Chondrocyte (in vitro differentiated cells): ENCODE data around the gene HEPN1. TPM values are rescaled to one million over a fixed set of nuclear protein-coding genes. Genes with fewer than 3 reads are reported as not detected.

ENCODE experiments used
- DNase-seq: peaks from one replicate; pipeline ENCODE4 v3.0.0; 2021; ENCODE audit warnings: mixed read lengths, low spot score
- H3K27ac Mint-ChIP-seq: one replicate; pipeline ENCODE4 v1.8.0; 2021; ENCODE audit warnings: mild to moderate bottlenecking, moderate library complexity, mixed read lengths; ENCODE audit not compliant: unreplicated experiment
- H3K27me3 Mint-ChIP-seq: 2 replicates; pipeline ENCODE4 v1.8.0; 2021; ENCODE audit warnings: low read depth, mixed read lengths
- H3K36me3 Mint-ChIP-seq: 2 replicates; pipeline ENCODE4 v1.8.0; 2021; ENCODE audit warnings: low read depth, mixed read lengths
- H3K4me1 Mint-ChIP-seq: 2 replicates; pipeline ENCODE4 v1.8.0; 2021; ENCODE audit warnings: low read depth, mild to moderate bottlenecking, mixed read lengths
- H3K4me3 Mint-ChIP-seq: one replicate; pipeline ENCODE4 v1.8.0; 2021; ENCODE audit warnings: mild to moderate bottlenecking, moderate library complexity, mixed read lengths; ENCODE audit not compliant: unreplicated experiment
- H3K9me3 Mint-ChIP-seq: 2 replicates; pipeline ENCODE4 v1.8.0; 2021; ENCODE audit warnings: low read depth, mixed read lengths
- total RNA-seq: library from RNA; stranded (reverse); gene quantifications from 3 replicates; pipeline ENCODE4 v1.2.1, GENCODE V29; 2021
- TF ChIP-seq, protein P1 (sequence below): fragments of 200-600 bp; sonication (generic); IDR thresholded peaks from 2 replicates; pipeline ENCODE4 v1.5.0; 2021; ENCODE audit warnings: antibody characterized with exemption, mild to moderate bottlenecking, moderate library complexity

HEPN1 gene
- total RNA-seq, 1 donor from 2014 or later: not detected

GRCh38 chr11:124896071-124896750 is 22.8 kb upstream of the HEPN1 start:
- peak; percentile 77 for DNase-seq
- no peaks in the 10 kb centered on the region for H3K27me3 Mint-ChIP-seq
- TF ChIP-seq, protein P1, sequence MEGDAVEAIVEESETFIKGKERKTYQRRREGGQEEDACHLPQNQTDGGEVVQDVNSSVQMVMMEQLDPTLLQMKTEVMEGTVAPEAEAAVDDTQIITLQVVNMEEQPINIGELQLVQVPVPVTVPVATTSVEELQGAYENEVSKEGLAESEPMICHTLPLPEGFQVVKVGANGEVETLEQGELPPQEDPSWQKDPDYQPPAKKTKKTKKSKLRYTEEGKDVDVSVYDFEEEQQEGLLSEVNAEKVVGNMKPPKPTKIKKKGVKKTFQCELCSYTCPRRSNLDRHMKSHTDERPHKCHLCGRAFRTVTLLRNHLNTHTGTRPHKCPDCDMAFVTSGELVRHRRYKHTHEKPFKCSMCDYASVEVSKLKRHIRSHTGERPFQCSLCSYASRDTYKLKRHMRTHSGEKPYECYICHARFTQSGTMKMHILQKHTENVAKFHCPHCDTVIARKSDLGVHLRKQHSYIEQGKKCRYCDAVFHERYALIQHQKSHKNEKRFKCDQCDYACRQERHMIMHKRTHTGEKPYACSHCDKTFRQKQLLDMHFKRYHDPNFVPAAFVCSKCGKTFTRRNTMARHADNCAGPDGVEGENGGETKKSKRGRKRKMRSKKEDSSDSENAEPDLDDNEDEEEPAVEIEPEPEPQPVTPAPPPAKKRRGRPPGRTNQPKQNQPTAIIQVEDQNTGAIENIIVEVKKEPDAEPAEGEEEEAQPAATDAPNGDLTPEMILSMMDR: no peak
- peaks cover 35% of the 10 kb centered on the region for H3K4me1 Mint-ChIP-seq
- H3K27ac Mint-ChIP-seq: no peak overlapping the region
- H3K36me3 Mint-ChIP-seq: no peaks in the 10 kb centered on the region
- no peak overlapping the region for H3K4me3 Mint-ChIP-seq
- H3K9me3 Mint-ChIP-seq: no peaks in the 10 kb centered on the region

DNA sequence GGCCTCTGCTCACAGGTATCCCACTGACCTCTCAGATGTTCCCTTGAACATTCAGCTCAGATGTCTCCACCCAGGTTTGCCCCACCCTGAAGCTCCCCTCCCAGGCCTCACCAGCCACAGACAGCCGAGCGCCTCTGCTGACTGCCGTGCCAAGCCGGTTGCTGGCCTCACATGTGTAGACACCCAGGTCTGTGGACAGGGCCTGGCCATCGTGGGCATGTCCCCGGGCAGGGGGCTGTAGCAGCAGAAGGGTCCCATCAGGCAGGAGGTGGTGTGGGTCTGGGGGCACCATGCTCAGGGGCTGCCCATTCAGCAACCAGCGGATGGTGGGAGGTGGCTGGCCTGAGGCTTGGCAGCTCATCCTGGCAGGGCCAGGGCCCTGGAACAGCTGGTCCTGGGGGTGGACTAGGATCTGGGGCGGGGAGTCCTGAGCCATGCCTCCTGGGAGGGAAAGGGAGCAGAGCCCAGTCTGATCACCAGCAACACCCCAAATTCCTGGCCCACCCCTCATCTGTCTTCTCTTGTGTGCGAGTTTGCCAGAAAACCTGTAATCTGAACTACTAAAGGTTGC is 22.1 kb upstream of the HEPN1 start:
- H3K4me1 Mint-ChIP-seq: peaks cover 35% of the 10 kb centered on the region
- TF ChIP-seq, protein P1: no peak
- no peaks in the 10 kb centered on the region for H3K9me3 Mint-ChIP-seq
- H3K27ac Mint-ChIP-seq: peak overlapping the region; percentile 18
- H3K36me3 Mint-ChIP-seq: no peaks in the 10 kb centered on the region
- H3K27me3 Mint-ChIP-seq: no peaks in the 10 kb centered on the region
- no peak overlapping the region for H3K4me3 Mint-ChIP-seq
- DNase-seq: peak; percentile 80

DNA sequence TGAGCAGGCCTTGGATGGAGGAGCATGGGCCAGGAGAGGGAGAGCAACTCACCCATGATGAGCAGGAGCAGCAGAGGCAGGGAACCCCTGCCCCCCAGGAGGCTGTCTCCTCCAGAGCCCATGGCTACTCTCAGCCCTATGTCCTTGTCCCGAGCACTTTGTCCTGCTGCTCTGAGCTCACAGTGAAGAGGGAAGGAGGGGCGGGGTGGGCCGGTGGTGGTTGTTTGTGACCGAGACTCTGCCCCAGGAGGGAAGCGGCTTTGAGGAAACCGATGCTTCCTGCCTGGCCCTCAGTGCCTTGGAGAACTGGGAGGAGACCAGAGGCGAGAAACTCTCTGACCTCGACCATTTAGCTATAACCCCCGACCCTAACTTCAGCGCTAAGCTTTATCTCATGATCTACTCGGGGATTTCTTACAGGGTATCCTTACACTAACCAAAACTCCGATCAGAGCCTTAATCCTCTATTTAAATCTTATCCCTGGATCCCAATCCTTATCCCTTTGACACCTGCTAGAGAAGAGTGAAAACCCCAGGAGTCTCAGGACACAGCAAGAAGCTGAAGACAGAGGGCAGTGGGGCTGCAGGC is 21.3 kb upstream of the HEPN1 start, which contains the start of gene ROBO4:
TSS of gene ROBO4 (minus strand) at position 192 of the 589 bp plus-strand sequence. CDS start at position 122, 70 bp downstream.
- peaks cover 35% of the 10 kb centered on the region for H3K4me1 Mint-ChIP-seq

GRCh38 chr11:124898263-124898680 is 20.8 kb upstream of the HEPN1 start:
- TF ChIP-seq, protein P1: no peak
- DNase-seq: no peak
- no peak overlapping the region for H3K4me3 Mint-ChIP-seq
- no peaks in the 10 kb centered on the region for H3K36me3 Mint-ChIP-seq
- no peaks in the 10 kb centered on the region for H3K27me3 Mint-ChIP-seq
- peak overlapping the region; percentile 91 for H3K27ac Mint-ChIP-seq
- H3K4me1 Mint-ChIP-seq: peaks cover 35% of the 10 kb centered on the region
- no peaks in the 10 kb centered on the region for H3K9me3 Mint-ChIP-seq

More for the DNA sequence above, 21.3 kb upstream of the HEPN1 start, which contains the start of gene ROBO4:
- DNase-seq: no peak
- no peak within 1 kb of the TSS for H3K4me3 Mint-ChIP-seq
- H3K9me3 Mint-ChIP-seq: no peaks in the 10 kb centered on the region
- no peaks in the 10 kb centered on the region for H3K36me3 Mint-ChIP-seq
- no peaks in the 10 kb centered on the region for H3K27me3 Mint-ChIP-seq
- TF ChIP-seq, protein P1: no peak
- peak within 1 kb of the TSS; percentile 91 for H3K27ac Mint-ChIP-seq

DNA sequence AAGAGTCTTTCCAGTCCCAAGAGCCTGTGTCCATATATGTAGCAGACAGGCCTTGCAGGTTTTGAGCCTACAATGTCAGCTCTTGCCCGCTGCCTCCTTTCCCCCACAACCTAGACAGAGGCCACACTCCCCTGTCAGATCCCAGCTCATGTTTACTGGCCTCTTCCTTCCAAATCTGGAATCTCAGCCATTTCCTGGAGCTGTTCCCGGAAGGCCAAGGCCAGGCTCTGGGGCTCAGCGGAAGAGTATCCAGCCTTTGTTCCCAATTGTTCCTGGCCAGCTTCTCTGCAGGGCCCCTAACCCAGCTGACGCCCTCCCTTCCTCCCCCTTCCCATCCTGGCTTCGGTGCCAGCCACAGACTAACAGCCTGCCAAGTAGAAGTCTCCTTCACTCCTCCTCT is 20.3 kb upstream of the HEPN1 start:
- no peaks in the 10 kb centered on the region for H3K9me3 Mint-ChIP-seq
- H3K4me3 Mint-ChIP-seq: no peak overlapping the region
- H3K36me3 Mint-ChIP-seq: no peaks in the 10 kb centered on the region
- TF ChIP-seq, protein P1: no peak
- H3K27me3 Mint-ChIP-seq: no peaks in the 10 kb centered on the region
- H3K4me1 Mint-ChIP-seq: peaks cover 35% of the 10 kb centered on the region
- DNase-seq: no peak
- peak overlapping the region; percentile 91 for H3K27ac Mint-ChIP-seq
